HepG2 (cell line): Measurements from ENCODE around the gene CHAF1A.

ENCODE experiments used
- CBX1 ChIP-seq: IDR thresholded peaks from one replicate; pipeline ENCODE4 v1.6.1; 2016; ENCODE audit warnings: antibody characterized with exemption, low read depth
- EZH2 ChIP-seq: conservative IDR thresholded peaks from 2 replicates; pipeline ENCODE4 v1.6.1; 2012; ENCODE audit warnings: mild to moderate bottlenecking, low read depth, low read length, moderate library complexity
- HCFC1 ChIP-seq: fragments of 150-350 bp; IDR thresholded peaks from 2 replicates; pipeline ENCODE4 v1.6.1; 2014; ENCODE audit warnings: low read depth, low read length
- PHF5A ChIP-seq: IDR thresholded peaks from one replicate; pipeline ENCODE4 v1.6.1; 2018; ENCODE audit warnings: low read depth, missing genetic modification reagents; ENCODE audit not compliant: unreplicated experiment
- SRSF1 ChIP-seq: fragments of 200-400 bp; formaldehyde crosslinking; optimal IDR thresholded peaks from 2 replicates; pipeline ENCODE3; 2017; ENCODE audit warnings: mild to moderate bottlenecking, low read depth, low read length, moderate library complexity
- TCF12 ChIP-seq, 2 experiments: fragments of 450-650 bp in 1 of 2; sonication (generic) in 1 of 2; formaldehyde crosslinking in 1 of 2; IDR thresholded peaks; 2 replicates each; pipeline versions ENCODE4 v1.6.1 to v1.8.0; 2017 to 2022; ENCODE audit warnings: antibody characterized with exemption in 1 of 2, mild to moderate bottlenecking in 1 of 2, missing genetic modification reagents in 1 of 2, moderate library complexity in 1 of 2
- ZNF121 ChIP-seq: sonication (generic); formaldehyde crosslinking; IDR thresholded peaks from 2 replicates; pipeline ENCODE4 v1.5.0; 2020; ENCODE audit warnings: mild to moderate bottlenecking, missing genetic modification reagents
- ZNF558 ChIP-seq: sonication (generic); formaldehyde crosslinking; IDR thresholded peaks from 2 replicates; pipeline ENCODE4 v1.9.0; 2022; ENCODE audit warnings: mild to moderate bottlenecking, missing genetic modification reagents, borderline replicate concordance
- TF ChIP-seq, protein P1 (sequence below): sonication (generic); formaldehyde crosslinking; IDR thresholded peaks from 2 replicates; pipeline ENCODE4 v1.5.0; 2020; ENCODE audit warnings: mild to moderate bottlenecking, missing genetic modification reagents, moderate library complexity
- TF ChIP-seq, protein P2 (sequence below): sonication (generic); formaldehyde crosslinking; IDR thresholded peaks from 2 replicates; pipeline ENCODE4 v1.5.1; 2020; ENCODE audit warnings: mild to moderate bottlenecking, missing genetic modification reagents, moderate library complexity

DNA sequence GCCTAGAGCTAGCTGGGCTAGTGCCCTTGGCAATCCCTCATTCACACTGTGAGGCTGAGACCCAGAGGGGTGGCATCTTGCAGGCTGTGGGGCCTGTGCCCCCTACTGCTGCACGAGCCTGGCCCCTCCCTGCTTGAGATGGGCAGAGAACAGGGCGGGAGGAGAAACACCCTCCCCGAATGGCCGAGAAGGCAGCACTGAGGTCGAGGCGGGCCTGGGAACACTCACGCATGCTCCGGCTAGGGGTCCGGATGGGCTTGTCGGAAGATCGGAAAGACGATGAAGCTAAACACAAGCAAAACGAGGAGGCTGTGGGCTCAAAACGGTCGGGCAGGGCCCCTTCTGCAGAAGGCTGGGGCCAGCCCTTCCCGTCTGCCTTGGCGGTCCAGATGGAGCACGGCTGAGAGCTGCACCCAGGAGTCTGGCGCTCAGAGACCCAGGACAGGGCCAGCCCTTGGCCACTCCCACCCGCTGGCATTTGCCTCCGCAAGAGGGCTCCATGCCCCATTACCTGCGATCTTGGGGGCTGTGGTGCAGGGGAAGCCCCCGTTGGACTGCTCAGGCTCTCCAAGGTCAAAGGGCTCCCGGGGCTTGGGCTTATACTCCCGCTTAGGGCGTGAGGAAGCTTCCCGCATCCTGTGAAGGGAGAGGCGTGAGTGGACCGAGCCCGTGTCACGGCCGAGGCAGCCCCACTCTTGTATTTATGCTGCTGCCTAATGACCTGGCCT lies 40.2 kb upstream of the CHAF1A start:
- TF ChIP-seq CBX1: no peak
- TF ChIP-seq, protein P1, sequence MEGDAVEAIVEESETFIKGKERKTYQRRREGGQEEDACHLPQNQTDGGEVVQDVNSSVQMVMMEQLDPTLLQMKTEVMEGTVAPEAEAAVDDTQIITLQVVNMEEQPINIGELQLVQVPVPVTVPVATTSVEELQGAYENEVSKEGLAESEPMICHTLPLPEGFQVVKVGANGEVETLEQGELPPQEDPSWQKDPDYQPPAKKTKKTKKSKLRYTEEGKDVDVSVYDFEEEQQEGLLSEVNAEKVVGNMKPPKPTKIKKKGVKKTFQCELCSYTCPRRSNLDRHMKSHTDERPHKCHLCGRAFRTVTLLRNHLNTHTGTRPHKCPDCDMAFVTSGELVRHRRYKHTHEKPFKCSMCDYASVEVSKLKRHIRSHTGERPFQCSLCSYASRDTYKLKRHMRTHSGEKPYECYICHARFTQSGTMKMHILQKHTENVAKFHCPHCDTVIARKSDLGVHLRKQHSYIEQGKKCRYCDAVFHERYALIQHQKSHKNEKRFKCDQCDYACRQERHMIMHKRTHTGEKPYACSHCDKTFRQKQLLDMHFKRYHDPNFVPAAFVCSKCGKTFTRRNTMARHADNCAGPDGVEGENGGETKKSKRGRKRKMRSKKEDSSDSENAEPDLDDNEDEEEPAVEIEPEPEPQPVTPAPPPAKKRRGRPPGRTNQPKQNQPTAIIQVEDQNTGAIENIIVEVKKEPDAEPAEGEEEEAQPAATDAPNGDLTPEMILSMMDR: no peak
- no peak for TF ChIP-seq EZH2
- TF ChIP-seq HCFC1: no peak
- TF ChIP-seq ZNF558: no peak
- TF ChIP-seq, protein P2, sequence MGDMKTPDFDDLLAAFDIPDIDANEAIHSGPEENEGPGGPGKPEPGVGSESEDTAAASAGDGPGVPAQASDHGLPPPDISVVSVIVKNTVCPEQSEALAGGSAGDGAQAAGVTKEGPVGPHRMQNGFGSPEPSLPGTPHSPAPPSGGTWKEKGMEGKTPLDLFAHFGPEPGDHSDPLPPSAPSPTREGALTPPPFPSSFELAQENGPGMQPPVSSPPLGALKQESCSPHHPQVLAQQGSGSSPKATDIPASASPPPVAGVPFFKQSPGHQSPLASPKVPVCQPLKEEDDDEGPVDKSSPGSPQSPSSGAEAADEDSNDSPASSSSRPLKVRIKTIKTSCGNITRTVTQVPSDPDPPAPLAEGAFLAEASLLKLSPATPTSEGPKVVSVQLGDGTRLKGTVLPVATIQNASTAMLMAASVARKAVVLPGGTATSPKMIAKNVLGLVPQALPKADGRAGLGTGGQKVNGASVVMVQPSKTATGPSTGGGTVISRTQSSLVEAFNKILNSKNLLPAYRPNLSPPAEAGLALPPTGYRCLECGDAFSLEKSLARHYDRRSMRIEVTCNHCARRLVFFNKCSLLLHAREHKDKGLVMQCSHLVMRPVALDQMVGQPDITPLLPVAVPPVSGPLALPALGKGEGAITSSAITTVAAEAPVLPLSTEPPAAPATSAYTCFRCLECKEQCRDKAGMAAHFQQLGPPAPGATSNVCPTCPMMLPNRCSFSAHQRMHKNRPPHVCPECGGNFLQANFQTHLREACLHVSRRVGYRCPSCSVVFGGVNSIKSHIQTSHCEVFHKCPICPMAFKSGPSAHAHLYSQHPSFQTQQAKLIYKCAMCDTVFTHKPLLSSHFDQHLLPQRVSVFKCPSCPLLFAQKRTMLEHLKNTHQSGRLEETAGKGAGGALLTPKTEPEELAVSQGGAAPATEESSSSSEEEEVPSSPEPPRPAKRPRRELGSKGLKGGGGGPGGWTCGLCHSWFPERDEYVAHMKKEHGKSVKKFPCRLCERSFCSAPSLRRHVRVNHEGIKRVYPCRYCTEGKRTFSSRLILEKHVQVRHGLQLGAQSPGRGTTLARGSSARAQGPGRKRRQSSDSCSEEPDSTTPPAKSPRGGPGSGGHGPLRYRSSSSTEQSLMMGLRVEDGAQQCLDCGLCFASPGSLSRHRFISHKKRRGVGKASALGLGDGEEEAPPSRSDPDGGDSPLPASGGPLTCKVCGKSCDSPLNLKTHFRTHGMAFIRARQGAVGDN: no peak
- TF ChIP-seq SRSF1: no peak
- no peak for TF ChIP-seq TCF12 (IDR thresholded peaks at IDR 0.05)
- TF ChIP-seq TCF12 (CRISPR knock-in tag; IDR thresholded peaks at IDR 0.05): no peak
- no peak for TF ChIP-seq PHF5A
- TF ChIP-seq ZNF121 (CRISPR knock-in tag): no peak
